IPS-20b (cell line): ENCODE data around the gene AFF2.
"Not testable (repeated sequence)": the region's sequence is repeated elsewhere in the genome, so short reads cannot be mapped to it uniquely, and the experiment has no call there.

ENCODE experiments used
- H3K27ac ChIP-seq: one replicate; pipeline ENCODE4 v1.5.1; 2013; ENCODE audit warnings: low read length
- H3K27me3 ChIP-seq: 2 replicates; pipeline ENCODE4 v1.6.1; 2013; ENCODE audit warnings: mild to moderate bottlenecking, low read length, inconsistent platforms; ENCODE audit not compliant: insufficient read depth
- H3K36me3 ChIP-seq: 2 replicates; pipeline ENCODE4 v1.6.1; 2013; ENCODE audit warnings: low read depth, mild to moderate bottlenecking, inconsistent platforms, low read length, moderate library complexity; ENCODE audit not compliant: insufficient read depth
- H3K4me1 ChIP-seq: 2 replicates; pipeline ENCODE4 v1.6.1; 2013; ENCODE audit warnings: mild to moderate bottlenecking, control low read depth, inconsistent platforms, low read length, moderate library complexity; ENCODE audit not compliant: insufficient read depth
- H3K4me3 ChIP-seq: 2 replicates; pipeline ENCODE4 v1.5.1; 2013; ENCODE audit warnings: mild to moderate bottlenecking, low read length, inconsistent platforms
- H3K9ac ChIP-seq: 2 replicates; pipeline ENCODE4 v1.6.1; 2013; ENCODE audit warnings: low read depth, mild to moderate bottlenecking, inconsistent platforms, low read length, moderate library complexity
- H3K9me3 ChIP-seq: 2 replicates; pipeline ENCODE4 v1.6.1; 2013; ENCODE audit warnings: mild to moderate bottlenecking, low read depth, low read length, inconsistent platforms; ENCODE audit not compliant: insufficient read depth

Gene AFF2

GRCh38 chrX:148658115-148658730 is 157.8 kb downstream of the AFF2 start:
- no peak overlapping the region for H3K4me3 ChIP-seq
- no peak overlapping the region for H3K27ac ChIP-seq
- H3K36me3 ChIP-seq: no peaks in the 10 kb centered on the region
- no peak overlapping the region for H3K9ac ChIP-seq
- no peaks in the 10 kb centered on the region for H3K27me3 ChIP-seq
- no peaks in the 10 kb centered on the region for H3K4me1 ChIP-seq
- H3K9me3 ChIP-seq: no peaks in the 10 kb centered on the region

- no peaks in the 10 kb centered on the region for H3K36me3 ChIP-seq
- no peak overlapping the region for H3K27ac ChIP-seq
Measured at GRCh38 chrX:148659481-148659880, 159.1 kb downstream of the AFF2 start.

GRCh38 chrX:148661035-148661434 is 160.6 kb downstream of the AFF2 start:
- Histone ChIP-seq H3K27ac (no peak overlapping the region), H3K4me1 (no peaks in the 10 kb centered on the region), H3K36me3 (no peaks in the 10 kb centered on the region), H3K27me3 (no peaks in the 10 kb centered on the region), H3K9ac (no peak overlapping the region), H3K9me3 (no peaks in the 10 kb centered on the region), H3K4me3 (no peak overlapping the region)

More at GRCh38 chrX:148659481-148659880, 159.1 kb downstream of the AFF2 start:
- no peaks in the 10 kb centered on the region for H3K9me3 ChIP-seq
- no peaks in the 10 kb centered on the region for H3K4me1 ChIP-seq
- no peak overlapping the region for H3K4me3 ChIP-seq
- H3K9ac ChIP-seq: no peak overlapping the region
- no peaks in the 10 kb centered on the region for H3K27me3 ChIP-seq

- H3K9me3 ChIP-seq: peaks cover 5% of the 10 kb centered on the region; the same call in 1 of the 2 replicates
- H3K9ac ChIP-seq: no peak overlapping the region
- no peaks in the 10 kb centered on the region for H3K4me1 ChIP-seq
- H3K27me3 ChIP-seq: no peaks in the 10 kb centered on the region
- no peaks in the 10 kb centered on the region for H3K36me3 ChIP-seq
- H3K27ac ChIP-seq: no peak overlapping the region
- H3K4me3 ChIP-seq: no peak overlapping the region
Measured at GRCh38 chrX:148662014-148662413, 161.6 kb downstream of the AFF2 start.

- no peaks in the 10 kb centered on the region for H3K4me1 ChIP-seq
- H3K36me3 ChIP-seq: no peaks in the 10 kb centered on the region
Measured at GRCh38 chrX:148664171-148664570, 163.8 kb downstream of the AFF2 start.

GRCh38 chrX:148664995-148665394 is 164.6 kb downstream of the AFF2 start:
- Histone ChIP-seq H3K9ac (no peak overlapping the region), H3K27me3 (no peaks in the 10 kb centered on the region), H3K27ac (no peak overlapping the region), H3K4me1 (no peaks in the 10 kb centered on the region), H3K4me3 (no peak overlapping the region), H3K9me3 (peaks cover 20% of the 10 kb centered on the region; the same call in 1 of the 2 replicates), H3K36me3 (no peaks in the 10 kb centered on the region)

More at GRCh38 chrX:148664171-148664570, 163.8 kb downstream of the AFF2 start:
- Histone ChIP-seq H3K27ac (no peak overlapping the region), H3K9ac (no peak overlapping the region), H3K27me3 (no peaks in the 10 kb centered on the region), H3K4me3 (no peak overlapping the region), H3K9me3 (peaks cover 15% of the 10 kb centered on the region; the same call in 1 of the 2 replicates)

GRCh38 chrX:148669175-148669574 is 168.8 kb downstream of the AFF2 start:
- H3K27ac ChIP-seq: not testable (repeated sequence)

GRCh38 chrX:148670277-148670676 is 169.9 kb downstream of the AFF2 start:
- no peak overlapping the region for H3K27ac ChIP-seq
- H3K4me3 ChIP-seq: no peak overlapping the region
- no peaks in the 10 kb centered on the region for H3K36me3 ChIP-seq
- no peaks in the 10 kb centered on the region for H3K4me1 ChIP-seq
- H3K27me3 ChIP-seq: no peaks in the 10 kb centered on the region
- no peak overlapping the region for H3K9ac ChIP-seq
- peaks cover 20% of the 10 kb centered on the region; the same call in 1 of the 2 replicates for H3K9me3 ChIP-seq

More at GRCh38 chrX:148669175-148669574, 168.8 kb downstream of the AFF2 start:
- not testable (repeated sequence) for H3K27me3 ChIP-seq, H3K36me3 ChIP-seq, H3K4me1 ChIP-seq, H3K9ac ChIP-seq, H3K4me3 ChIP-seq
- H3K9me3 ChIP-seq: peaks cover 20% of the 10 kb centered on the region; the same call in 1 of the 2 replicates

GRCh38 chrX:148672517-148672916 is 172.1 kb downstream of the AFF2 start:
- H3K4me1 ChIP-seq: no peaks in the 10 kb centered on the region
- H3K36me3 ChIP-seq: no peaks in the 10 kb centered on the region
- H3K27ac ChIP-seq: no peak overlapping the region

GRCh38 chrX:148681605-148682004 is 181.2 kb downstream of the AFF2 start:
- H3K4me3 ChIP-seq: no peak overlapping the region
- H3K9ac ChIP-seq: no peak overlapping the region
- no peaks in the 10 kb centered on the region for H3K9me3 ChIP-seq
- H3K4me1 ChIP-seq: no peaks in the 10 kb centered on the region
- no peaks in the 10 kb centered on the region for H3K36me3 ChIP-seq
- H3K27ac ChIP-seq: no peak overlapping the region
- no peaks in the 10 kb centered on the region for H3K27me3 ChIP-seq

More at GRCh38 chrX:148672517-148672916, 172.1 kb downstream of the AFF2 start:
- Histone ChIP-seq H3K9ac (no peak overlapping the region), H3K27me3 (no peaks in the 10 kb centered on the region), H3K9me3 (peaks cover 14% of the 10 kb centered on the region; the same call in 1 of the 2 replicates), H3K4me3 (no peak overlapping the region)

- Histone ChIP-seq H3K9me3 (no peaks in the 10 kb centered on the region), H3K4me3 (no peak overlapping the region), H3K27ac (no peak overlapping the region), H3K27me3 (no peaks in the 10 kb centered on the region), H3K9ac (no peak overlapping the region), H3K4me1 (no peaks in the 10 kb centered on the region), H3K36me3 (no peaks in the 10 kb centered on the region)
Measured at GRCh38 chrX:148682206-148682605, 181.8 kb downstream of the AFF2 start.

- H3K27me3 ChIP-seq: no peaks in the 10 kb centered on the region
- H3K4me3 ChIP-seq: no peak overlapping the region
- no peak overlapping the region for H3K27ac ChIP-seq
- no peaks in the 10 kb centered on the region for H3K36me3 ChIP-seq
- H3K4me1 ChIP-seq: no peaks in the 10 kb centered on the region
- no peaks in the 10 kb centered on the region for H3K9me3 ChIP-seq
- no peak overlapping the region for H3K9ac ChIP-seq
Measured at GRCh38 chrX:148691456-148691855, 191.0 kb downstream of the AFF2 start.
